Neural cell (in vitro differentiated cells): ENCODE data around the gene CXorf65. TPM values are rescaled to one million over a fixed set of nuclear protein-coding genes. Genes with fewer than 3 reads are reported as not detected.

ENCODE experiments used
- H2AFZ ChIP-seq: fragments of 200-600, 300-800 bp; sonication (generic), shearing (Covaris generic); 2 replicates; pipeline ENCODE4 v1.6.0; 2014; ENCODE audit warnings: low read depth, mild to moderate bottlenecking, antibody characterized with exemption, low read length, moderate library complexity
- H3F3A ChIP-seq: fragments of 200-600 bp; shearing (Covaris generic); 2 replicates; pipeline ENCODE4 v1.6.1; 2016; ENCODE audit warnings: mild to moderate bottlenecking, moderate library complexity, mixed read lengths, antibody characterized with exemption, low read length; ENCODE audit not compliant: insufficient read depth, poor library complexity, severe bottlenecking
- H3K27ac ChIP-seq: fragments of 200-600, 300-800 bp; sonication (generic), shearing (Covaris generic); 2 replicates; pipeline ENCODE4 v1.5.1; 2014; ENCODE audit warnings: mild to moderate bottlenecking, low read length, moderate library complexity
- H3K27me3 ChIP-seq: fragments of 300-800, 200-600 bp; sonication (generic), shearing (Covaris generic); 2 replicates; pipeline ENCODE4 v1.6.0; 2014; ENCODE audit warnings: mild to moderate bottlenecking, low read depth, low read length, moderate library complexity; ENCODE audit not compliant: insufficient read depth
- H3K36me3 ChIP-seq: fragments of 300-800, 200-600 bp; sonication (generic), shearing (Covaris generic); 2 replicates; pipeline ENCODE4 v1.5.1; 2014; ENCODE audit warnings: mild to moderate bottlenecking, antibody characterized with exemption, low read length, moderate library complexity; ENCODE audit not compliant: insufficient read depth
- H3K4me2 ChIP-seq: fragments of 300-800, 200-600 bp; sonication (generic), shearing (Covaris generic); 2 replicates; pipeline ENCODE4 v1.6.0; 2014; ENCODE audit warnings: mild to moderate bottlenecking, low read length
- H3K4me3 ChIP-seq: fragments of 300-800, 200-600 bp; sonication (generic), shearing (Covaris generic); 2 replicates; pipeline ENCODE4 v1.5.1; 2014; ENCODE audit warnings: mild to moderate bottlenecking, low read length, moderate library complexity
- H3K79me2 ChIP-seq: fragments of 200-600 bp; shearing (Covaris generic); replicated peaks from 2 replicates; pipeline ENCODE4 v1.6.0; 2014; ENCODE audit warnings: mild to moderate bottlenecking, low read length, moderate library complexity; ENCODE audit not compliant: insufficient read depth
- H3K9ac ChIP-seq: fragments of 300-800, 200-600 bp; sonication (generic), shearing (Covaris generic); 2 replicates; pipeline ENCODE4 v1.6.1; 2016; ENCODE audit warnings: mild to moderate bottlenecking, low read length, mixed read lengths
- H3K9me2 ChIP-seq: fragments of 200-600 bp; shearing (Covaris generic); 2 replicates; pipeline ENCODE4 v1.6.1; 2016; ENCODE audit warnings: mild to moderate bottlenecking, low read length, mixed read lengths; ENCODE audit not compliant: insufficient read depth
- H3K9me3 ChIP-seq: fragments of 200-600, 300-800 bp; sonication (generic), shearing (Covaris generic); 2 replicates; pipeline ENCODE4 v1.6.1; 2016; ENCODE audit warnings: mild to moderate bottlenecking, mixed run types, low read length, moderate library complexity, mixed read lengths
- H4K20me1 ChIP-seq: fragments of 200-600 bp; shearing (Covaris generic); 2 replicates; pipeline ENCODE4 v1.6.1; 2016; ENCODE audit warnings: mild to moderate bottlenecking, mixed run types; ENCODE audit not compliant: insufficient read depth
- EP300 ChIP-seq: fragments of 450-650 bp; conservative IDR thresholded peaks from 2 replicates; pipeline ENCODE4 v1.6.1; 2014; ENCODE audit warnings: antibody characterized with exemption, mild to moderate bottlenecking, moderate library complexity; ENCODE audit not compliant: poor library complexity, severe bottlenecking
- EZH2 ChIP-seq: fragments of 200-600, 300-800 bp; shearing (Covaris generic), sonication (generic); IDR thresholded peaks from 2 replicates; pipeline ENCODE4 v1.6.1; 2014; ENCODE audit warnings: antibody characterized with exemption, low read length, borderline replicate concordance, mild to moderate bottlenecking; ENCODE audit not compliant: insufficient read depth, poor library complexity, severe bottlenecking
- MXI1 ChIP-seq: fragments of 450-650 bp; conservative IDR thresholded peaks from 2 replicates; pipeline ENCODE4 v1.6.1; 2014; ENCODE audit warnings: antibody characterized with exemption, mild to moderate bottlenecking; ENCODE audit not compliant: poor library complexity, severe bottlenecking
- POLR2AphosphoS5 ChIP-seq: IDR thresholded peaks from 2 replicates; pipeline ENCODE4 v1.6.1; 2012
- RAD21 ChIP-seq: fragments of 450-650 bp; conservative IDR thresholded peaks from 2 replicates; pipeline ENCODE4 v1.6.1; 2014; ENCODE audit warnings: antibody characterized with exemption, mild to moderate bottlenecking, moderate library complexity
- REST ChIP-seq: IDR thresholded peaks from 2 replicates; pipeline ENCODE4 v1.6.1; 2012; ENCODE audit warnings: borderline replicate concordance
- SMC3 ChIP-seq: fragments of 450-650 bp; conservative IDR thresholded peaks from 2 replicates; pipeline ENCODE4 v1.6.1; 2014; ENCODE audit warnings: antibody characterized with exemption, mild to moderate bottlenecking, moderate library complexity; ENCODE audit not compliant: poor library complexity
- TAF1 ChIP-seq: IDR thresholded peaks from 2 replicates; pipeline ENCODE4 v1.6.1; 2012; ENCODE audit warnings: low read depth
- polyA plus RNA-seq: library from polyadenylated mRNA; depleted of rRNA; stranded (reverse); fragments of >200 nt; gene quantifications from 2 replicates; pipeline ENCODE4 v1.2.3, GENCODE V29; 2014
- TF ChIP-seq, protein P1 (sequence below): fragments of 450-650 bp; IDR thresholded peaks from 2 replicates; pipeline ENCODE4 v1.5.1; 2014; ENCODE audit warnings: antibody characterized with exemption, mild to moderate bottlenecking, moderate library complexity; ENCODE audit not compliant: poor library complexity, severe bottlenecking

Gene CXorf65
- polyA plus RNA-seq, 1 donor from 2014 or later = not detected

- H3K27me3 ChIP-seq = no peaks in the 10 kb centered on the region
- H3K9ac ChIP-seq = no peak overlapping the region
- no peak overlapping the region for H3K4me2 ChIP-seq
- H3K79me2 ChIP-seq = no peaks in the 10 kb centered on the region
- H3F3A ChIP-seq = no peaks in the 10 kb centered on the region
- no peaks in the 10 kb centered on the region for H4K20me1 ChIP-seq
- H3K36me3 ChIP-seq = no peaks in the 10 kb centered on the region
- H3K9me3 ChIP-seq = no peaks in the 10 kb centered on the region
- H2AFZ ChIP-seq = no peak overlapping the region
- TF ChIP-seq EP300 (no peak), MXI1 (no peak), REST (no peak), RAD21 (no peak), EZH2 (no peak), SMC3 (no peak), POLR2AphosphoS5 (no peak), TAF1 (no peak)
- TF ChIP-seq, protein P1, sequence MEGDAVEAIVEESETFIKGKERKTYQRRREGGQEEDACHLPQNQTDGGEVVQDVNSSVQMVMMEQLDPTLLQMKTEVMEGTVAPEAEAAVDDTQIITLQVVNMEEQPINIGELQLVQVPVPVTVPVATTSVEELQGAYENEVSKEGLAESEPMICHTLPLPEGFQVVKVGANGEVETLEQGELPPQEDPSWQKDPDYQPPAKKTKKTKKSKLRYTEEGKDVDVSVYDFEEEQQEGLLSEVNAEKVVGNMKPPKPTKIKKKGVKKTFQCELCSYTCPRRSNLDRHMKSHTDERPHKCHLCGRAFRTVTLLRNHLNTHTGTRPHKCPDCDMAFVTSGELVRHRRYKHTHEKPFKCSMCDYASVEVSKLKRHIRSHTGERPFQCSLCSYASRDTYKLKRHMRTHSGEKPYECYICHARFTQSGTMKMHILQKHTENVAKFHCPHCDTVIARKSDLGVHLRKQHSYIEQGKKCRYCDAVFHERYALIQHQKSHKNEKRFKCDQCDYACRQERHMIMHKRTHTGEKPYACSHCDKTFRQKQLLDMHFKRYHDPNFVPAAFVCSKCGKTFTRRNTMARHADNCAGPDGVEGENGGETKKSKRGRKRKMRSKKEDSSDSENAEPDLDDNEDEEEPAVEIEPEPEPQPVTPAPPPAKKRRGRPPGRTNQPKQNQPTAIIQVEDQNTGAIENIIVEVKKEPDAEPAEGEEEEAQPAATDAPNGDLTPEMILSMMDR = no peak
- no peak overlapping the region for H3K27ac ChIP-seq
- H3K9me2 ChIP-seq = no peaks in the 10 kb centered on the region
- H3K4me3 ChIP-seq = no peak overlapping the region
Observed at GRCh38 chrX:71154196-71154595, 47.7 kb upstream of the CXorf65 start.

GRCh38 chrX:71151366-71151765, 44.8 kb upstream of the CXorf65 start:
- Histone ChIP-seq H3K4me2 (no peak overlapping the region), H3F3A (no peaks in the 10 kb centered on the region), H3K27me3 (no peaks in the 10 kb centered on the region), H3K9ac (no peak overlapping the region), H3K9me2 (no peaks in the 10 kb centered on the region), H2AFZ (no peak overlapping the region), H3K79me2 (peaks cover 14% of the 10 kb centered on the region), H3K9me3 (no peaks in the 10 kb centered on the region), H4K20me1 (no peaks in the 10 kb centered on the region), H3K36me3 (no peaks in the 10 kb centered on the region), H3K27ac (no peak overlapping the region), H3K4me3 (no peak overlapping the region)
- TF ChIP-seq EZH2 (no peak), MXI1 (no peak), EP300 (no peak), RAD21 (no peak)
